Tibial nerve (tissue), 4 donors: ENCODE measurements around the gene EDA. TPM values are rescaled to one million over a fixed set of nuclear protein-coding genes. Genes with fewer than 3 reads are reported as not detected.

Experiments
- DNase-seq, 2 donors: peaks; one replicate each; pipeline ENCODE4 v3.0.0-alpha.2; 2019; ENCODE audit warnings: low spot score in 2 of 2
- H3K27ac ChIP-seq, 4 donors: fragments of 200-600 bp; sonication (generic) in 3 of 4; one replicate each; pipeline ENCODE4 v1.5.1; 2017 to 2019; ENCODE audit warnings: mild to moderate bottlenecking in 1 of 4
- H3K27me3 ChIP-seq, 2 donors: fragments of 200-600 bp; sonication (generic) in 1 of 2; one replicate each; pipeline versions ENCODE4 v1.5.1 to v1.6.0; 2017 to 2019
- H3K36me3 ChIP-seq, 3 donors: fragments of 200-600 bp; sonication (generic); one replicate each; pipeline ENCODE4 v1.5.1; 2018 to 2019
- H3K4me1 ChIP-seq, 4 donors: fragments of 200-600 bp; sonication (generic) in 3 of 4; one replicate each; pipeline ENCODE4 v1.5.1; 2017 to 2019
- H3K4me3 ChIP-seq, 4 donors: fragments of 200-600 bp; sonication (generic) in 3 of 4; one replicate each; pipeline ENCODE4 v1.5.1; 2017 to 2019; ENCODE audit warnings: mild to moderate bottlenecking in 1 of 4, moderate library complexity in 1 of 4
- H3K9me3 ChIP-seq, 4 donors: fragments of 200-600 bp; sonication (generic) in 3 of 4; one replicate each; pipeline ENCODE4 v1.5.1; 2017 to 2019
- CTCF ChIP-seq, 5 experiments: fragments of 200-600 bp in 3 of 5; fragments of 450-650 bp in 2 of 5; sonication (generic) in 3 of 5; IDR thresholded peaks; one replicate each; pipeline ENCODE4 v1.5.1; 2016 to 2019; ENCODE audit warnings: antibody characterized with exemption in 5 of 5, mild to moderate bottlenecking in 3 of 5, moderate library complexity in 2 of 5
- EP300 ChIP-seq, 2 donors: sonication (generic); formaldehyde crosslinking; IDR thresholded peaks; one replicate each; pipeline ENCODE4 v1.6.1; 2017; ENCODE audit warnings: antibody characterized with exemption in 2 of 2, mild to moderate bottlenecking in 1 of 2
- POLR2A ChIP-seq, 2 donors: fragments of 450-650 bp; IDR thresholded peaks; one replicate each; pipeline ENCODE4 v1.6.1; 2017; ENCODE audit warnings: antibody characterized with exemption in 2 of 2, mild to moderate bottlenecking in 2 of 2, moderate library complexity in 2 of 2
- WGBS, 2 donors: methylation state at CpG; one replicate each; pipeline ENCODE4 v1.1.5; 2018; 5-methylcytosine and 5-hydroxymethylcytosine counted together
- total RNA-seq, 4 donors: library from RNA; depleted of rRNA; stranded (reverse); fragments of >200 nt; gene quantifications; one replicate each; pipeline ENCODE4 v1.1.0, GENCODE V29; 2016

The EDA gene
- total RNA-seq, 4 donors from 2014 or later: 9.2 to 13.8 (median 10.3) TPM

- Histone ChIP-seq H3K27me3 (peaks cover 3 to 19% of the 10 kb centered on the region in 2 donors), H3K27ac (peak overlapping the region in 1 of 4 donors; percentile 44), H3K9me3 (no peaks in the 10 kb centered on the region), H3K36me3 (no peaks in the 10 kb centered on the region), H3K4me1 (no peaks in the 10 kb centered on the region), H3K4me3 (no peak overlapping the region)
- WGBS, 2 donors: 23 to 42% methylated on average over 2 of the region's 2 CpGs
- no peak for TF ChIP-seq POLR2A (IDR thresholded peaks at IDR 0.05)
- TF ChIP-seq EP300 (IDR thresholded peaks at IDR 0.05): no peak
- TF ChIP-seq CTCF (IDR thresholded peaks at IDR 0.05): no peak
- DNase-seq: no peak
Measured at GRCh38 chrX:70032792-70033191, 416.9 kb downstream of the EDA start.

- no peaks in the 10 kb centered on the region for H3K36me3 ChIP-seq
- no peak for DNase-seq
- peak overlapping the region in 1 of 4 donors; percentile 44 for H3K27ac ChIP-seq
- H3K27me3 ChIP-seq: peaks cover 3 to 19% of the 10 kb centered on the region in 2 donors
- H3K4me1 ChIP-seq: no peaks in the 10 kb centered on the region
- H3K4me3 ChIP-seq: no peak overlapping the region
- no peaks in the 10 kb centered on the region for H3K9me3 ChIP-seq
- 56 to 63% methylated on average over 10 of the region's 10 CpGs for WGBS, 2 donors
- peak; percentile 19 to 45 (median 34) for TF ChIP-seq CTCF (IDR thresholded peaks at IDR 0.05)
- TF ChIP-seq EP300 (IDR thresholded peaks at IDR 0.05): no peak
- TF ChIP-seq POLR2A (IDR thresholded peaks at IDR 0.05): no peak
Measured at GRCh38 chrX:70033348-70034051, 417.6 kb downstream of the EDA start.

GRCh38 chrX:70034646-70035045, 418.7 kb downstream of the EDA start:
- TF ChIP-seq POLR2A (IDR thresholded peaks at IDR 0.05) (no peak), CTCF (IDR thresholded peaks at IDR 0.05) (no peak), EP300 (IDR thresholded peaks at IDR 0.05) (no peak)
- no peaks in the 10 kb centered on the region for H3K36me3 ChIP-seq
- peaks cover 3 to 8% of the 10 kb centered on the region in 2 donors for H3K27me3 ChIP-seq
- 49 to 56% methylated on average over 4 of the region's 4 CpGs for WGBS, 2 donors
- no peak overlapping the region for H3K4me3 ChIP-seq
- no peak overlapping the region for H3K27ac ChIP-seq
- no peaks in the 10 kb centered on the region for H3K9me3 ChIP-seq
- no peak for DNase-seq
- no peaks in the 10 kb centered on the region for H3K4me1 ChIP-seq

- WGBS, 2 donors: 87 to 96% methylated on average over 2 of the region's 2 CpGs
- DNase-seq: no peak
- no peak overlapping the region for H3K27ac ChIP-seq
Measured at GRCh38 chrX:70038515-70038914, 422.6 kb downstream of the EDA start.

More at GRCh38 chrX:70038515-70038914, 422.6 kb downstream of the EDA start:
- Histone ChIP-seq H3K9me3 (no peaks in the 10 kb centered on the region), H3K27me3 (peaks cover 0 to 8% of the 10 kb centered on the region in 2 donors), H3K4me3 (no peak overlapping the region), H3K36me3 (no peaks in the 10 kb centered on the region), H3K4me1 (no peaks in the 10 kb centered on the region)
- TF ChIP-seq POLR2A (IDR thresholded peaks at IDR 0.05): no peak
- no peak for TF ChIP-seq EP300 (IDR thresholded peaks at IDR 0.05)
- TF ChIP-seq CTCF (IDR thresholded peaks at IDR 0.05): no peak
